Pericardium fibroblast (primary cell): ENCODE results near the gene PID1. TPM values are rescaled to one million over a fixed set of nuclear protein-coding genes. Genes with fewer than 3 reads are reported as not detected.

Experiments
- total RNA-seq: library from RNA; depleted of rRNA; stranded (reverse); fragments of >200 nt; gene quantifications from 2 replicates; pipeline ENCODE4 v1.2.3, GENCODE V29; 2015

PID1 gene, protein sequence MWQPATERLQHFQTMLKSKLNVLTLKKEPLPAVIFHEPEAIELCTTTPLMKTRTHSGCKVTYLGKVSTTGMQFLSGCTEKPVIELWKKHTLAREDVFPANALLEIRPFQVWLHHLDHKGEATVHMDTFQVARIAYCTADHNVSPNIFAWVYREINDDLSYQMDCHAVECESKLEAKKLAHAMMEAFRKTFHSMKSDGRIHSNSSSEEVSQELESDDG
- total RNA-seq = 7.4 and 8.4 TPM in 2 replicates

GRCh38 chr2:229270551-229271410, at the start of gene PID1:
Gene PID1, minus strand, starts transcription at chr2:229271287. Its CDS starts 244 bp downstream, at chr2:229271043.

